ENCODE results near the gene XAGE3. TPM values are rescaled to one million over a fixed set of nuclear protein-coding genes. Genes with fewer than 3 reads are reported as not detected.
"Not testable (repeated sequence)": the region's sequence is repeated elsewhere in the genome, so short reads cannot be mapped to it uniquely, and the experiment has no call there.

The XAGE3 gene
- total RNA-seq (2022) (not detected in 2 replicates), Bru-seq, nascent RNA (not detected), BruChase-seq, experiment 1, labeled RNA remaining after a 6-hour chase (not detected), BruChase-seq, experiment 2, labeled RNA remaining after a 2-hour chase (not detected)
- long read RNA-seq, result 0 reads

- Mint-ChIP-seq H3K27me3 (ENCODE audit: unreplicated experiment) (no peaks in the 10 kb centered on the region), H3K4me3 (ENCODE audit: low read depth, unreplicated experiment) (no peak within 1 kb of the TSS), H3K4me1 (ENCODE audit: low read depth, unreplicated experiment) (peaks cover 11% of the 10 kb centered on the region), H3K27ac (ENCODE audit: unreplicated experiment) (no peak within 1 kb of the TSS), H3K36me3 (ENCODE audit: insufficient read depth, unreplicated experiment) (no peaks in the 10 kb centered on the region), H3K9me3 (ENCODE audit: low read depth, unreplicated experiment) (no peaks in the 10 kb centered on the region)
- DNase-seq, result no peak
- TF ChIP-seq CTCF (IDR thresholded peaks at IDR 0.05; ENCODE audit: unreplicated experiment), result no peak
- CTCF ChIA-PET, result no interaction called here
- intact Hi-C loops (cut with micrococcal nuclease; ENCODE audit: unreplicated experiment), result no loop called here
- no TSS peak for BruUV-seq (replicated peaks)
These were observed at the start of gene XAGE3 for GRCh38 chrX:52867610-52868348. Gene XAGE3 (minus strand): TSS chrX:52868083. CDS start chrX:52867133, 950 bp downstream.

GRCh38 chrX:52914704-52915103 lies 46.8 kb upstream of the XAGE3 start:
- BruUV-seq (replicated peaks), result not testable (repeated sequence)

GRCh38 chrX:52913681-52914080 lies 45.8 kb upstream of the XAGE3 start:
- intact Hi-C loops (cut with micrococcal nuclease; ENCODE audit: unreplicated experiment), result not testable (repeated sequence)

More at GRCh38 chrX:52914704-52915103, 46.8 kb upstream of the XAGE3 start:
- H3K4me1 Mint-ChIP-seq (ENCODE audit: low read depth, unreplicated experiment); CTCF ChIA-PET; H3K36me3 Mint-ChIP-seq (ENCODE audit: insufficient read depth, unreplicated experiment); H3K27ac Mint-ChIP-seq (ENCODE audit: unreplicated experiment); intact Hi-C loops (cut with micrococcal nuclease; ENCODE audit: unreplicated experiment); H3K27me3 Mint-ChIP-seq (ENCODE audit: unreplicated experiment); DNase-seq; H3K4me3 Mint-ChIP-seq (ENCODE audit: low read depth, unreplicated experiment); H3K9me3 Mint-ChIP-seq (ENCODE audit: low read depth, unreplicated experiment): not testable (repeated sequence)

GRCh38 chrX:52909313-52909969 lies 41.6 kb upstream of the XAGE3 start:
- H3K4me1 Mint-ChIP-seq (ENCODE audit: low read depth, unreplicated experiment); DNase-seq; H3K9me3 Mint-ChIP-seq (ENCODE audit: low read depth, unreplicated experiment); H3K27ac Mint-ChIP-seq (ENCODE audit: unreplicated experiment); H3K27me3 Mint-ChIP-seq (ENCODE audit: unreplicated experiment); H3K4me3 Mint-ChIP-seq (ENCODE audit: low read depth, unreplicated experiment); H3K36me3 Mint-ChIP-seq (ENCODE audit: insufficient read depth, unreplicated experiment); CTCF ChIA-PET; BruUV-seq (replicated peaks); intact Hi-C loops (cut with micrococcal nuclease; ENCODE audit: unreplicated experiment): not testable (repeated sequence)

More at GRCh38 chrX:52913681-52914080, 45.8 kb upstream of the XAGE3 start:
- CTCF ChIA-PET; H3K9me3 Mint-ChIP-seq (ENCODE audit: low read depth, unreplicated experiment); H3K27me3 Mint-ChIP-seq (ENCODE audit: unreplicated experiment); H3K4me3 Mint-ChIP-seq (ENCODE audit: low read depth, unreplicated experiment); H3K27ac Mint-ChIP-seq (ENCODE audit: unreplicated experiment); BruUV-seq (replicated peaks); H3K4me1 Mint-ChIP-seq (ENCODE audit: low read depth, unreplicated experiment); DNase-seq; H3K36me3 Mint-ChIP-seq (ENCODE audit: insufficient read depth, unreplicated experiment): not testable (repeated sequence)

GRCh38 chrX:52907900-52908299 lies 40.0 kb upstream of the XAGE3 start:
- intact Hi-C loops (cut with micrococcal nuclease; ENCODE audit: unreplicated experiment); H3K4me1 Mint-ChIP-seq (ENCODE audit: low read depth, unreplicated experiment); BruUV-seq (replicated peaks); H3K27me3 Mint-ChIP-seq (ENCODE audit: unreplicated experiment); DNase-seq; CTCF ChIA-PET; H3K4me3 Mint-ChIP-seq (ENCODE audit: low read depth, unreplicated experiment); H3K9me3 Mint-ChIP-seq (ENCODE audit: low read depth, unreplicated experiment); H3K27ac Mint-ChIP-seq (ENCODE audit: unreplicated experiment); H3K36me3 Mint-ChIP-seq (ENCODE audit: insufficient read depth, unreplicated experiment): not testable (repeated sequence)

- H3K27ac Mint-ChIP-seq (ENCODE audit: unreplicated experiment); CTCF ChIA-PET; H3K4me3 Mint-ChIP-seq (ENCODE audit: low read depth, unreplicated experiment); H3K9me3 Mint-ChIP-seq (ENCODE audit: low read depth, unreplicated experiment); DNase-seq; H3K4me1 Mint-ChIP-seq (ENCODE audit: low read depth, unreplicated experiment); BruUV-seq (replicated peaks); H3K36me3 Mint-ChIP-seq (ENCODE audit: insufficient read depth, unreplicated experiment); H3K27me3 Mint-ChIP-seq (ENCODE audit: unreplicated experiment); intact Hi-C loops (cut with micrococcal nuclease; ENCODE audit: unreplicated experiment): not testable (repeated sequence)
These were observed 39.3 kb upstream of the XAGE3 start for GRCh38 chrX:52907137-52907536.

- H3K36me3 Mint-ChIP-seq (ENCODE audit: insufficient read depth, unreplicated experiment); H3K4me3 Mint-ChIP-seq (ENCODE audit: low read depth, unreplicated experiment); BruUV-seq (replicated peaks); H3K9me3 Mint-ChIP-seq (ENCODE audit: low read depth, unreplicated experiment); DNase-seq; H3K4me1 Mint-ChIP-seq (ENCODE audit: low read depth, unreplicated experiment); CTCF ChIA-PET; H3K27me3 Mint-ChIP-seq (ENCODE audit: unreplicated experiment); intact Hi-C loops (cut with micrococcal nuclease; ENCODE audit: unreplicated experiment); H3K27ac Mint-ChIP-seq (ENCODE audit: unreplicated experiment): not testable (repeated sequence)
These were observed 38.2 kb upstream of the XAGE3 start for GRCh38 chrX:52906072-52906471.

- H3K4me3 Mint-ChIP-seq (ENCODE audit: low read depth, unreplicated experiment); H3K27ac Mint-ChIP-seq (ENCODE audit: unreplicated experiment); H3K27me3 Mint-ChIP-seq (ENCODE audit: unreplicated experiment); H3K9me3 Mint-ChIP-seq (ENCODE audit: low read depth, unreplicated experiment); H3K4me1 Mint-ChIP-seq (ENCODE audit: low read depth, unreplicated experiment); CTCF ChIA-PET; intact Hi-C loops (cut with micrococcal nuclease; ENCODE audit: unreplicated experiment); H3K36me3 Mint-ChIP-seq (ENCODE audit: insufficient read depth, unreplicated experiment); DNase-seq; BruUV-seq (replicated peaks): not testable (repeated sequence)
These were observed 37.6 kb upstream of the XAGE3 start for GRCh38 chrX:52905531-52905930.

Data from Calu3 (cell line).